GM18907 (cell line): ENCODE data around the gene ASB10.

Experiments
- ATAC-seq: cut with Tn5 transposase; IDR thresholded peaks from one replicate; pipeline ENCODE4 v1.9.1; 2021; ENCODE audit warnings: mild to moderate bottlenecking, moderate library complexity; ENCODE audit not compliant: unreplicated experiment

Gene ASB10

DNA sequence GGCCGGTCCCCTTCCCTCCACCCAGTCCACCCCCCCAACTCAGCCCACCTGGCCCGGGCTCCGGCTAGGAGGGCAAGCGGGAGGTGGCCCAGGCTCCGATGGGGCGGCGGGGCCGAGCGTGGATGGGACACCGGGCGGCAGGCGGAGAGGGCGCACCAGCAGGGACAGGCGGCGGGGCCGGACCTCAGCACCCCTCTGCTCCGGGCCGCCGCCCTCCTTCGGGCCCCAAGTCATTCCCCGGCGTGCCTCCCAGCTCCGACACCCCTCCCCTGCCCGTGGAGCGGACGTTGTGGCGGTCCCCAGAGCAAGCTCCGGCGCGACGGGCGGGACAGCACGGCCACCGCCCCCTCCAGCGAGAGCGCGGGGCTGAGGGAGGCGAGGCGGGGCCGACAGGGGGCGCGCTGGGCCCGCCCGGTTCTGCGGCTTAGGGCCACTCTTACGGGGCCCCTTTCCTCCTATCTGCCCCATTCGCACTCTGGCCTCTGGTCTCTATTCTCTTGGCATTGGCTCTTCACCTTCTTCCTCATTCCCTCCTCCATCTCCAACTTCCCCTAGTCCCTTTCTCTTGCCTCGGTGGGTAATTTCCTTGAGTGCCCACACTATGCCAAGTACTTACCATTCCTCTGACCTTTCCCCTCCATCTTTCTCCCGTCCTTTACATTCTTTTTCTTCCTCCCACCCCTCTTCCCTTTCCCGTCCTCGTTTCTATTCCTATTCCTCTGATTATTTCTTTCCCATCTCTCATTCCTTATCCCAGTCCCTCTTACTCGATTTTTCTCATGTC, 18.9 kb downstream of the ASB10 start:
- peak; percentile 42 for ATAC-seq

DNA sequence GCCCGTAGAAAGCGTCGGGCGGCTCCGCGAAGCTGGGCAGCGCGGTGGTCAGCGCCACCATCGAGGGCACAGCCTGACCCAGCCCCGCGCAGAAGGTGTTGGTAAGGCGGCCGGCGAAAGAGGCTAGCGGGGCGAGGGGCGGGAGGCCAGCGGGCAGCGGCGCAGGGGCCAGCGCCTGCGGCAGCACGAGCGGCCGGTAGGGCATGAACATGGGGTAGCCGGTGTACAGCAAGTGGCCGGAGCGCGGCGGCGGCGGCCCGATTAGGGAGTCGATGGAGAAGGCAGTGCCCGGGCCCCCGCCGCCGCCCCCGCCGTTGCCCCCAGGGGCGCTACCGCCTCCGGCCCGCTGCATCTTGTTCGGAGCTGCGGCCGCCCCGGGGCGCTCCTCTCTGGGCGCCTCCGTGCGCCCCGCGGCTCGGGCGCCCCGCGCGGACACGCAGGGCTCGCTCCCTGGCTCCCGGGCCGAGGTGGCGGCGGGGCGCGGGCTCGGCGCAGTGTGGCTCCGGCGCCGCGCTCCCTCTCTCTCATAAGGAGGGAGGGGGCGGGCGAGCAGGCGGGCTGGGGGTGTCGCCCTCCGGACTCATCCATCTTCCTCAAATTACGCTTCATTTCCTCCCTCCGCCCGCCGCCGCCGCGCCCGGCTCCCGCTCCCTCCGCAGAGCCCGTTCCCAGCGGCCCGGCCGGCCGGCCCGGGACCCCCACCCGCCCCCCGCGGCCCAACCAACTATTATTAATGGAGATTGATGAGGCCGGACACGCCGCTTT, 19.7 kb downstream of the ASB10 start, which contains the start of gene GBX1:
Gene GBX1 (minus strand): TSS at position 498 of the 765 bp plus-strand sequence. CDS start 146 bp downstream, at position 352.
- no peak for ATAC-seq

DNA sequence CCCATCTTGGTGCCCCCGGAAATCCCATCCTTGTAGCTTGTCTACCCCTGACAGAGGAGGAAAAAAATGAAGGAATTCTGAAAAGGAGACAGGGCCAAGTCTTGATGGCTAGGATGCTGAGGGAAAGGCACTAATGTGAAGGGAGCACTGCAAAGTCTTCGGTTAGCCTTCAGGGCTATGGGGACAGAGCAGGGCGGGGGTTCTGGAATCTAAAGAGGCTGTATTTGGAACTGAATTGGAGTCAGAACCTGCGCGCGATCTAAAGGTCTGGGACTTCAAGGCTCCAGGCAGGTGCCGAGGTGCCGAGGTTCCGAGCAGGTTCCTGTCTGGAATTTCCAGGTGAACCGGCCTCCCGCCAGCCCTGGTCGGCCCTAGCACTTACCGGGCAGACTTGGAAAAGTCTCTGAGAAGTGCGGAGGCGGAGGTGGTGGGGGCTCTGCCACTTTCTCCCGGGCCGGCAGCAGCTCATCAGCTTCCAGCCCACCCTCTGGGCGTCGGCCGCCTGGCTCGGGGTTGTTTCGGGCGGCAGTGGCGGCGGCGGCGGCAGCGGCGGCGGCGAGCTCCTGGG, 20.3 kb downstream of the ASB10 start:
- ATAC-seq = no peak

DNA sequence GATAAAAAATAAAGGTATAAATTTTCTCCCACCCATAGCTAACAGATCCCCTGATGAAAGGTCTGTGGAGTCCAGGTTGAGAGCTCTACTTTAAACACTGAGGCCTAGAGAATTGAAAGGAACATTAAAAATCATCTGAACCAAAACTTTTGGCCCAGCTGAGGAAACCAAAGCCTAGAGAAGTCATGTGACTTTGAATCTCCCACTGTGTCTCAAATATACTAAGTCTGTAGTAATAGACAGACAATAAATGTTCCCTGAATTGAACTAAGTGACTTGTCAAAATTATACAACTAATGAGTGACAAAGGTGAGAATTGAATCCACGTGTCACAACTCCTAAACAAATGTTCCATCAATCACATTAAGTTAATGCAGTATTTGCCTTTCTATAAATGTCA, 25.3 kb downstream of the ASB10 start:
- no peak for ATAC-seq

DNA sequence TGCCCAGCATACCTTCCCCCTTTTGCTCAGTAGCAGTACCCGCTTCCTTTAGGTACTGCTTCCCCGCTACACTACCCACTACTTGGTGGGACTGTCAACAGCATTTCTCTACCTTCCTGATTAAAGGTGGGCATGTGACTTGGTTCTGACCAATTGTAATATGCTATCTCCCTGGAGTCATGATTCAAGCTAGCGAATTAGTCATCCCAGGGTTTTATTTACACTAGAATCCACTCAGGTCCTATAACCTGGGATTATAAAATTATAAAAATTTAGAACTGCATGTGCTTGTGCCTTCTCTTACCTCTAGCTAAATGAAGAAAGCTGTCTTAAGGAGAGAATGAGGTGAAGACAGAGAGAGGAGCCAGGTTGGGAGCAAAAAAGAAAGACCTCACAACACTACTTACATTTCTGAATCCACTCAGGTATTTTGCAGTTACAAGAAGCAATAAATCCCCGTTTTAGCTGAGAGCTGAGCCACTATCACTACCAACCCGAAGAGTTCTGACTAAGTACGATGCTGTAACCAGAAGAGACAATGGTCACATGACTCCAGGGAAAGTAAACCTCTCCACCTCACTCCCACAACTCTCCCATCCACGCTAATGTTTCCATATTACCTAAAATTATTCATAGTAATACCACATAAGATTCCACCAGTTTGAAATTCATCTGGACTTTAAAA, 29.3 kb downstream of the ASB10 start:
- ATAC-seq = no peak

DNA sequence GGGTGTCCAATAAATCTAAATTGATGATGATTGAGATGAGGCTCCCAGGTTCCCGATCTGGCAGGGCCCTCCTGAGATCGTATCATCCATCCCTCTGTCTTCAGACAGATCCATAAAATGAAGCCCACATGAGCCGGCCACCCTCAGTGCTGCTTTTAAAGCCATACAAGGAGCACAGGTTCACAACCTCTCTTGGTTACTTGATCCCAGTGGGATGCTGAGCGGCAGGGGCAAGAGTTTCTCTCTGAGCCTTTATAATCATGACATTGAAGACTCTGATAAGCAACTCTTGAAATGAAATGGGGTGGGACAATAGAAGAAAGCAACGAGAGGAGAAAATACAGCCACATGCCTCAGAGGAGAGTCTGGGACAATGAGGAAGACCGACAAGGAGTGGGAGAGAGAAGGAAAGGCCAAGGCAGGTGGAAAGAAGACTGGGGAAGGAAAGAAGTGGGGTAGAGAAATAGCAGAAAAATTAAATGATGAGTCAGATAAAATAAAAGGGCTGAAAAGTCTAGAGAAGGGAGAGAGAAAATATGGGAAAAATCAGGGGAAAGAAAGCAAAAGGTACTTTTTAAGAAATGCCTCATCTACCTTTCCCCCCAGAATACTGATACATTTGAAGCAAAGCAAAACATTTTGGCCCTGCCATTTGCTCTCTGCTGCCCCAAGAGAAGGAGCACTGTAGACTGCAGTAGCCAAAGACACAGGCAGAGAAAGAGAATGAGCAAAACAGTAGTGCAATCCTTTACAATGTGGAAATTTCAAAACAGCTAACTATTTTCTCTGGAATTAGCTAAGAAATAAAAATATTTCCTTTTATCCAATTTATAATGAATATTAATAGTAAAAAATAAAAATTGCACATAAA, 34.2 kb downstream of the ASB10 start:
- ATAC-seq = no peak

DNA sequence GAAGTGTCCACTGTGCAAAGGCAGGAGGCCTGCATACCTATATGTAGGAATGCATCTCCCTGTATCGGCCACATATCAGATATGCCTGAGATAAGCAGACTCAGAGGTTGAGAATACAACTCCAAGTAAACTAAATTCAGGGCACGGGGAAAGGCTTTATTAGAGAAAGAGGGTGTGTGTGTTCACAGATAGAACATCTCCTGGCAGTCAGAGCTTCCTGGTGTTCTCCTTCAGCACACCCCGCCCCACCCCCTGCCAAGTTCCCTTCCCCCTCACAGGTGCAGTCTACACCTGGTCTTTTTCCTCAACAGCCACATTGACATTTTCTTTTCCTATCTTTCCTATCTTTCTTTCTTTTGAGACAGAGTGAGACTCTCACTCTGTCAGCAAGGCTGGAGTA, 36.7 kb downstream of the ASB10 start:
- ATAC-seq = no peak

DNA sequence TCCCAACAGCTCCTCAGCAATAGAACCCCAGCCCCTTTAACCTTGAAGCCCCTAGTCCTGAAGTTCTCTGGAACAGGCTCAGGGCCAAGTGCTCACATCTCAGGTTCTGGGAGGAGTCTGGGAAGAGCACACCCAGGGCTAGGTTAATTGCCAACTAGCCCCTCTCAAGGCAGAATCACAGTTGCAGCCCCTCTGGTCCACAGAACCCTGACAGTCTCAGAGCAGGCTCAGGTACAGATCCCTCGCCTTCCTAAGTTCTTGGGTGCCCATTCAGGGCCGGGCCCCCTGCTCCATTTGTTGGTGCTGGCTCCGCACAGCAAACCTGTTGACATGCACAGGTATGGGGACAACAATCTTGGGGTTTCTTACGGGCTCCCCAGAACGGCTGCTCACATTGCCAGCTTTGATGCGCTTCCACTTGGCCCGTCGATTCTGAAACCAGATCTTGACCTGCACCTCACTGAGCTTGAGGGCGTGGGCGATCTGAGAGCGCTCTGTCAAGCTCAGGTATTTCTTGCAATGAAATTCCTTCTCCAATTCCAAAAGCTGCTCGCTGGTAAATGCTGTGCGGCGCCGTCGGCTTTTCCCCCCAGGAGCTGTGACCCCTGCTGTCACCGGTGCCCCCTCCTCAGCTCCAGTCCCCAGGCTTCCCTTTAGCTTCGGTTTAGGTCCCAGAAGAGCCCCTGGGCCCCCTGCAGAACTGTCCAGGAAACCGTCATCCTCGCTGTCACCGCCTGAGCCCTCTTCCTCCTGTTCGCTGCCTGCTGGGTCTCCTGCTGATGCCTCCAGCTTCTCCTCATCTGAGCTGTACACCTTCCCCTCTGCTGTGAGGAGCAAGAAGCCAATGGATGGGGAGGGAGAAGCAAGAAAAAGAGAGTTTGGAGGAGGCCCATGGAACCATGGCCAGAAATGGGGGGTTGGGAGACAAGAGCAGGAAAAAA, 38.5 kb downstream of the ASB10 start:
- no peak for ATAC-seq

DNA sequence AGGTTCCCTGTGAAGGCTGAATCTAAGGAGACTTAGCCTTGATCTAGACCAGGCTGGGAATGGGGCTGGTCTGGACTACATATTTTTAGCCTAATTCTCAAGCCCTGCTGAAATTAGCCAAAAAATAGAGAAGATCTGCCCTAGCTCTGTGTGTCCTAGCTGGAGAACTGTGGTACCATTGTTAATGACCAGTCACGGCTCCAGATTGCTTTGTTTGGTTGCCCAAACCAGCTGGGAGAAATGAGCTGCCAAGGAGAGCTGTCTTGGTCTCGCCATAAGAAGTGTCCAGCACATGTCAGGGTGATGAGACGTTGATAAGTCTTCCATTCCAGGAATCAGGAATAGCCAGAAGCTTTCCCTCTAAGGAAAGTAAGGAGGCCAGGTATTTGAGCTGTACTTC, 40.3 kb downstream of the ASB10 start:
- no peak for ATAC-seq

DNA sequence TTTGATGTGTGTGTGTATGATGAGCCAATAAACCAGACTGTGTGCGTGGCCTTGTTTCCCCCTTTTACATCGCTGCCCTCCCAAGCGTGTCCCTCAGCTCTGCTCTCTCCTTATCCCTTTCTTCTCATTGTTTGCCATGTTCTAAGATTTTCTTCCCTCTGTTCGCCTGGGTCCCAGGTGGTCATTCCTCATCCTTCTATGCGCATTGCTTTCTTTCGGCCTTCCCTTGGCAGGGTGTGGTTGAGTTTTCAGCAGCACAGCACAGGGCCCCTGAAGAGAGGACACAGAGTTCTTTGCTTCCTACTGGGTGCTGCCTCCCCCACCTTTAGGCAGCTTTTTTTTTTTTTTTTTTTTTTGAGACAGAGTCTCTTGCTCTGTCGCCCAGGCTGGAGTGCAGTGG, 42.7 kb downstream of the ASB10 start:
- no peak for ATAC-seq

DNA sequence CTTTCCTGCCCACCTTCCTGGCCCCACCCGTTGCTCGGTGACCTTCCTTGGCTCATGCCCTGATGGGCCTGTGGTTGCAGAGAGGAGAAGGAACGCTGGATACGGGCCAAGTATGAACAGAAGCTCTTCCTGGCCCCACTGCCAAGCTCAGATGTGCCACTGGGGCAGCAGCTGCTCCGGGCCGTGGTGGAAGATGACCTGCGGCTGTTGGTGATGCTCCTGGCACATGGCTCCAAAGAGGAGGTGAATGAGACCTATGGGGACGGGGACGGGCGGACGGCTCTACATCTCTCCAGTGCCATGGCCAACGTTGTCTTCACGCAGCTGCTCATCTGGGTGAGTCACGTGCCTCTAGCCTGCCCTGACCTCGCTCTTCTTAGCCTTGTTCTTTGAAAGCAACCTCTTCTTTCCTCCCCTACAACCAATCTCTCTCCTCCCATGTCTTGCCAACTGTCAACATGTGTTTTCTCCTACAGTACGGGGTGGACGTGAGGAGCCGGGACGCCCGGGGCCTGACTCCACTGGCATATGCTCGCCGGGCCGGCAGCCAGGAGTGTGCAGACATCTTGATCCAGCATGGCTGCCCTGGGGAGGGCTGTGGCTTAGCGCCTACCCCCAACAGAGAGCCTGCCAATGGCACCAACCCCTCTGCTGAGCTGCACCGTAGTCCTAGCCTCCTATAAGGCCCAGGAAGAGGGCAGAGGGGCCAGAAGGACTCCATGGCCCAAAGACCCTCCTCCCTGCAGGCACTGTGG, 43.6 kb downstream of the ASB10 start:
- ATAC-seq = no peak

DNA sequence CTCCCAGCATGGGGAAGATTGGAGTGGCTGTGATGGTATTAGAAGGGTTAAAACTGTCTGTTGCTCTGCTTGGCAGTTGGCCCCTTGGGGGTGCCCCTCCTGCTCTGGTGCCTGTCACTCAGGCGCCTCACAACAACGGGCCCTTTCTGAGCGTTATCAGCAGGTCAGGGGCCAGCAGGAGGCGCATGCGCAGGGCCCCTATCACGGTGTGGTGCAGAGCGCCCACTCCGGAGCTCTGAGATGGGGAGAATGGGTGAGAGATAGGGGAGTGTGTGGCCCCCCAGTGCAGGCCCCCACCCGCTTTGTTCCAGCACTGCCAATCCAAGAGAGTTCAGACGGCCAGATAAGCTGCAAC, 44.4 kb downstream of the ASB10 start:
- ATAC-seq = no peak

DNA sequence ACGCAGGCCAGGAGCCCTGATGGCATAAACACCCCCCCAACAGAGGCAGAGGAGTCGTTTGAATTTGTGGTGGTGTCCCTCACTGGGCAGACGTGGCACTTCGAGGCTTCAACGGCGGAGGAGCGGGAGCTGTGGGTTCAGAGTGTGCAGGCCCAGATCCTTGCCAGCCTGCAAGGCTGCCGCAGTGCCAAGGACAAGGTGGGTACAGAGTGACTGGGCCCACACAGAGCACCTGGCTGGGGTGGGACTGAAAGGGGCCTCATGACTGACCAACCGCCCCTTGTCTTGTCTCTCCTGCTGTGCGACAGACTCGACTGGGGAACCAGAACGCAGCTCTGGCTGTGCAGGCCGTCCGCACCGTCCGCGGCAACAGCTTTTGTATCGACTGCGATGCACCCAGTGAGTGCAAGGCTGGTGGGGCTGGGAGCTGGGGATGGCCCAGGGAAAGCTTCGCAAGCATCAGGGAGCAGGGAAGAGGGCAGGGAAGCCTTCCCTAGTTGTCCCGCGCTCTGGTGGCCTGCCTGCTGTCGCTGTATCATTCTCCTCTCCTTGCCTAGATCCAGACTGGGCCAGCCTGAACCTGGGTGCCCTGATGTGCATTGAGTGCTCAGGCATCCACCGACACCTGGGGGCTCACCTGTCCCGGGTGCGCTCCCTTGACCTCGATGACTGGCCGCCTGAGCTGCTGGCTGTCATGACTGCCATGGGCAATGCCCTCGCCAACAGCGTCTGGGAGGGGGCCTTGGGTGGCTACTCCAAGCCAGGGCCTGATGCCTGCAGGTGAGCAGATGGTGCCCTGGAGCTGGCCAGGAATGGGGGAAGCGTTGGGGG, 45.0 kb downstream of the ASB10 start:
- ATAC-seq = no peak

DNA sequence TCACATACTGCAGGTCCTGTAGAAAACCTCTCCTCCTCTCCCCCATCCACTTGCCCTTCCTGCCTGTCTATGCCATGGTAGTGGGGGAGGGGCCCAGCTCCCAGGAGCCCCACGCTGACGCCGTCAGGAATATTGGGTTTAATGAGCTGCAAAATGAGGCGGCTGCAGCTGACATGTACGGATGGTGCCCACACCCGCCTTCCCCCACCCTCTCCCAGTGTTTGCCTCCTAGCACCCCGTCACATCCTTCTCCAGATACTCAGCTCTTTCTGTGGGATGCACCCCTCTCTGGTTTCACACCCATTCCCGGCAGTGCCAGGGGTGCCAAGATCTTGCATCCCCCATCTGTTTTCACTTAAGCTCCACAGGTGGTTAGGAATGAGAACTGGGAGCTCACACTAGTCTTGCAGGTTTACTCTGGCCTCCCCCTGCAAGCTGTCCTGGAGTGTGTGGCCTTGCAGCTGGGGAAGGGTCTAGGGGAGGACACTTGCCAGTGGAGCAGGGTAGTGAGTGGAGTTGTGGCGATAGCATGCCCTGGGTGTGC, 45.7 kb downstream of the ASB10 start:
- ATAC-seq = no peak

DNA sequence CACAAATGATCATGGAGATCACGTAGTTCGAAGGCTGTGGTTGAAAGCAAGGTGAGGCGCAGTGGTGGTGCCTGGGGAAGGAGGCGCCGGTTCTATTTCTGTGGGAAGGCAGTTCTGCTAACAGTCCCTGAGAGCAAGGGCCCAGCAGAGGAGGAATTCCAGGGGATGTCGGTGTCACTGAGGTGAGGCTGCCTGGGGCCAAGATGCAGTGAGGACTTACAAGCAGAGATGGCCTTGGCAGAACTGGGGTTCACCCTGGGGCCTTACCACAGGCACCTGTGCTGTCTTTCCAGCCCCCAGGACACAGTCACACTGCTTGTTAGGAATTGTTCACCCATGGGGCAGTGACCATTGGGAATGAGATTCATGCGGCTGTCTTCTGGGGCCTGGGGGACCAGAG, 46.2 kb downstream of the ASB10 start:
- no peak for ATAC-seq

DNA sequence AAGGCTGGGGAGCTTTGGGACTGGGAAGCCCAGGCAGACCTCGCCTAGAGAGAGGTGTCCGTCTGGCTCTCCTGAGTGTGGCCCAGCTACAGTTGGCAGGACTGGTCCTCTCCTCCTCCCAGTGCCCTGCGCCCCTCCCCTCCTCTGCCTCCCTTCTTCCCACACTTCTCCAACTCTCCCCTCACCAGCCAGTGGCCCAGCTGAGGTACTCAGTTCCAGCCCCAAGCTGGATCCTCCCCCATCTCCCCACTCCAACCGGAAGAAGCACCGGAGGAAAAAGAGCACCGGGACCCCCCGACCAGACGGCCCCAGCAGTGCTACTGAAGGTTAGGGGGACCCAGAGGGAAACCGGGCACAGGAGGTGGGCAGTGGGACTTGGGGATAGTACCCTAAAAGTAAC, 47.3 kb downstream of the ASB10 start:
- no peak for ATAC-seq

DNA sequence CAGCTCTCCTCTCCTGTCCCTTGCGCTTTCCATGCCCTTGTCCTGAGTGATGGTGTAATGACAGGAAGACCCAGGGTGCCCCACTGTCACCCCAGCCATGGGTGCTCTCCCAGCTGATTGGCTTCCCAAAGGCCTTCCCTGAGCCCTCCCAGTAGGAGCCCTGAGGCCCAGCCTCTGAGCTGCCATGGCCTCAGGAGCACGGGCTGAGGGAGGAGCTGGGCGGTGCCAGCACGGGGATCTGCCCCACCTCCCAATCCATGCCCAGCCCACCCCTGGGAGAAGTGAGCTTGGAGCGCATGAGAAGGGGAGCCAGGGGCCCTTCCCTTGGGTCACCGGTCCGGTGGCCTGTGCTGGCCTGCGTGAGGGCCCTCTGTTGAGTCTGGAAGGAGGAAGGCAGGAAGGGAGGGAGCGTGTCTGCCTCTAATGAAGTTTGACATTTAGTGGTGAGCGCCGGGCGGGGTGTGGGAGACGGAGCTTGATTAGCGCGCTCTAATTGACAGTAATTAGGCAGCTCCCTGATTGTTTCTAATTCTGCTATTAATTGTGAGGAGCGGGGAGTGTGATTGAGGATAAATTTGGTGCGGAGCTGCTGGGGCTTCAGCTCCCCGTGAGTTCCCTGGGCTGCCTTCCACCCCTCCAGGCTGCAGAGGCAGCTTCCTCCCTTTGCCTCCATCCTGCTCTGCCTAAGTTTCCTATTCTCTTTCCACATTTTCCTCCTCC, 47.8 kb downstream of the ASB10 start:
- ATAC-seq = no peak
